Activated CD4-positive, alpha-beta T cell treated with anti-CD3 and anti-CD28 coated beads for 1 hour (primary cell): ENCODE data around the gene KISS1.
"Not testable (repeated sequence)": the region's sequence is repeated elsewhere in the genome, so short reads cannot be mapped to it uniquely, and the experiment has no call there.

Source experiments
- DNase-seq: peaks from one replicate; pipeline ENCODE4 v3.0.0-alpha.2; 2020

Gene KISS1, protein sequence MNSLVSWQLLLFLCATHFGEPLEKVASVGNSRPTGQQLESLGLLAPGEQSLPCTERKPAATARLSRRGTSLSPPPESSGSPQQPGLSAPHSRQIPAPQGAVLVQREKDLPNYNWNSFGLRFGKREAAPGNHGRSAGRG

DNA sequence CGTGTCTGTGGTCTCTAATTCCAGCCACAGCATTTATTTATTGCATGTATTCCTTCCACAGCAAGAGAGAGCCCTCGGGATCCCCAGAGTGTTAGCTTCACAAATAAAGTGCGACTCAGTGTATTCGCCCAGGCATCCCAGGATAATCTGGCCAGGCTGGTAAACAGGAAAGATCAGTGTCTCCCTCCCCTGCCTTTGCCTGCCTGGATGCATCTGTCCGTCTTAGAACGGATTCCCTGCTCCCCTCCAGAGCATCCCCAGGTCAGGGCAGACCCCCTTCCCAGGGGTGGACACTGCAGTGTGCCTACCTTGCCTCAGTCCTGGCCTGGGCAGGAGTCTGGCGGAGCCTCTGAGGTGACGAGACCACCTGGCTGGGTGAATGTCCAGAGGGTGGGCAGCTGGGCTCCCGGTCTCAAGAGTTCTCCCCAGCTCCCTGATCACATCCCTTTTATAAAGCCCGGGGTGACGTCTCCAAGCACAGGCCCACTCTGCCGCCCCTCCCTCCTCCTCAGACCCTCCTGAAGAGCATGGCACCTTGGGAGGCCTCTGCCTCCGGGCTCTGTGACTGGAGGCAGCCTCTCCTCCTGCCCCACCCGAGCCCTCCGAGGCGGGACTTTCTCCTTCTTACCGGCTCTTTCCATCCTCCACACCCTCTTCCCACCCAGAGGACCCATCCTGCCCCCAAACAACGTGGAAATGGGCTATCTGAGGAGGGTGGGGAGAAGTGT is at the start of gene KISS1:
Gene KISS1 (minus strand): TSS at position 424 of the 728 bp plus-strand sequence. CDS start 3,615 bp downstream, outside the sequence.
- DNase-seq = no peak

DNA sequence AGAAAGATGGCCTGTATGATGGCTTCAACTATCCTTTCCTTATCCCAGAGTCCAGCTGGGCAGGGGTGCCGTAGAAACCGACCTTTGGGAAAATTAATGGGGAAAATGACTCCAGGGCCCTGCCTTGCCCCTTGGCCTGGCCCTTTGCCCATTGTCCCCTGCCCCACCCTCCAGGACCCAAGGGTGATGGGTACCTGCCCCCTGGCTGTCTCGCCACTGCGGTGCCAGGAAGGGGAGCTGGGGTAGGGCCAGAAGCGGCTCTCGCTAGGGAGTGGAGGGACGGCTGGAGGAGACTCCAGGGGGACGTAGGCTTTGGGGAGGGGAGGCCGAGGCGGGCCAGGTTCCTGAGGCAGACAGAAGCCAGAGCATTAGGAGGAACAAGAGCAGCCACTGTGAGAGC is 46.6 kb upstream of the KISS1 start:
- DNase-seq = no peak

DNA sequence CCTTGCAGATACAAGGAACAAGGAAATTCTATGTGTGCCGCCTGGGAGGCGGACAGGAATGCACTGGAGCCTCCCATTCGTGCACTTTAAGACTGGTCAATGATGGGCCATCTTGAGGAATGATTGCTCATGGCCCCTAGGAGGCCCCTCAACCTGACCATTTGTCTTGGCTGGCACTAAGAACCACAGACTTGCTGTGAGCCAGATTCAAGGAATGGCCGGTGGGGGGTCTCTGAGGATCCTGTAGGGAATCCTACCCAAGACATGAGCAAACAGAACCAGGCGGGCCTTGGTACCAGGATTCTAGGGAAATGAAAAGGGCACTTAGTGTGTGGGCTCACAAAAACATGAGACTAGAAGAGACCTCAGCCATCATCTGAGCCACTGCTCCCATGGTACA is 45.6 kb upstream of the KISS1 start:
- no peak for DNase-seq

DNA sequence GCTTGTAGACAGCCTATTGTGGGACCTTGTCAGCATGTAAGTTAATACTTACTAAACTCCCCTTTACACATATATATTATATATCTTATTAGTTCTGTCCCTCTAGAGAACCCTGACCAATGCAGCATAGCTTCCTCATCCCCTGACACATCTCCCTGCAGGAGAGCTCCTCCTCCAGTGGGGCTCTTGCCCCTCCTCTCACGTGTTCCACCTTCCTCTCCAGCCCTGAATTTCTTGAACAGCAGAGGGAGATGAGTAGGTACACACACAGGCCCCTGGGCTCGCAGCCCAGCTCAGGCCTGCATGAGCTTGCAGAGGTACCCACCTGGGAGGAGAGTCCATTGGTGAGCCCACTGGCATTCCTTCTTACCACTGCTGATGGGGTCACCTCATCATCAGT is 44.8 kb upstream of the KISS1 start:
- DNase-seq = no peak

DNA sequence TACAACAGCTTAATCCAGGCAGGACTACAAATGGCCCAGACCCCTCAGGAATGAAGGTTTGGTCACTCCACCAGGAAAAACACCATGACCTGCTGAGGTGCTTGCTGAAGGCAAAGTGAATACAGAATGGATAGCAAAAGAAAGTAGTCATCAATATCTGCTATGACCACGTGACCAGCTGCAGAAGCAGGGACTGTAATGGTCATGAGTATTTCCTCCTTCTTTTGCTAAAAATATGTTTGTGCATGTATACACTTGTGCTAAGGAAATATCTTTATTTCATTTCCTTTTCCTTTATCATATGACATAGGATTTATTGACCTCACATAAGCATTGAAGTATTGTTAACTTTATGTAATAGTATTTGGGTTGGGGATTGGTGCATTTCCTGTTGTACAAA is 43.9 kb upstream of the KISS1 start:
- DNase-seq = no peak

DNA sequence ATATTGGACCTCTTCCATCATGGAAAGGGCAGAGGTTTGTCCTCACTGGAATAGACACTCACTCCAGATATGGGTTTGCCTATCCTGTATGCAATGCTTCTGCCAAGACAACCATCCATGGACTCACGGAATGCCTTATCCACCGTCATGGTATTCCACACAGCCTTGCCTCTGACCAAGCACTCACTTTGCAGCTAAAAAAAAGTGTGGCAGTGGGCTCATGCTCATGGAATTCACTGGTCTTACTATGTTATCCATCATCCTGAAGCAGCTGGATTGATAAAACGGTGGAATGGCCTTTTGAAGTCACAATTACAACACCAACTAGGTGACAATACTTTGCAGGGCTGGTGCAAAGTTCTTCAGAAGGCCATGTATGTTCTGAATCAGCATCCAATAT is 43.1 kb upstream of the KISS1 start:
- not testable (repeated sequence) for DNase-seq

DNA sequence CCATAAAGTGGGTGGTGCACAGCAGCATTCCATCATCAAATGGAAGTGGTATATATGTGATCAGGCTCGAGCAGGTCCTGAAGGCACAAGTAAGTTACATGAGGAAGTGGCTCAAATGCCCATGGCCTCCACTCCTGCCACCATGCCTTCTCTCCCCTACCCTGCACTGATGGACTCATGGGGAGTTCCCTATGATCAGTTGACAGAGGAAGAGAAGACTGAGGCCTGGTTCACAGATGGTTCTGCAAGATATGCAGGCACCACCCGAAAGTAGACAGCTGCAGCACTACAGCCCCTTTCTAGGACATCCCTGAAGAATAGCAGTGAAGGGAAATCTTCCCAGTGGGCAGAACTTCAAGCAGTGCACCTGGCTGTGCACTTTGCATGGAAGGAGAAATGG is 42.2 kb upstream of the KISS1 start:
- DNase-seq = not testable (repeated sequence)

DNA sequence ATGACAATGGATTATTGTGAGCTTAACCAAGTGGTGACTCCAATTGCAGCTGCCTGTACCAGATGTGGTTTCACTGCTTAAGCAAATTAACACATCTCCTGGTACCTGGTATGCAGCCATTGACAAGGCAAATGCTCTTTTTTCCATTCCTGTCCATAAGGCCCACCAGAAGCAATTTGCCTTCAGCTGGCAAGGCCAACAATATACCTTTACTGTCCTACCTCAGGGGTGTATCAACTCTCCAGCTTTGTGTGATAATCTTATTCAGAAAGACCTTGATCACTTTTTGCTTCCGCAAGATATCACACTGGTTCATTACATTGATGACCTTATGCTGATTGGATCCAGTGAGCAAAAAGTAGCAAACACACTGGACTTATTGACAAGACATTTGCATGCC is 41.2 kb upstream of the KISS1 start:
- DNase-seq = not testable (repeated sequence)

DNA sequence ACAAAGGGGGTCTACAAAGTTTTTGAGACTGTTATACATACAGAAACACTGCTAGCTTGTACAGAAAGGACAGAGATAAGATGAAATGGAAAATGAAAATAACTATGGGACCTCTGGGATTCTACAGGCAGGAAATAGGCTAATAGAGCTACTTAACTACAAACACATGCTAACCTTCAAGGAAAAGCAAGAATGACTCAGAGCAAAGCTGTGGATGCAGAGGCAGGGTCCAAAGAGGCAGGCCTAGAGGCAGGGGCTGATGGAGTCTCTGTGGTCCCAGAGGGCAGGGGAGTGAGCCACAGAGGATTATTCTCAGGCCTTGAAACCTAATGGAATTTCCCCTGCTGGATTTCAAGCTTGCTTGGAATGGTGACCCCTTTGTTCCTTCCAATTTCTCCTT is 36.2 kb upstream of the KISS1 start:
- no peak for DNase-seq

DNA sequence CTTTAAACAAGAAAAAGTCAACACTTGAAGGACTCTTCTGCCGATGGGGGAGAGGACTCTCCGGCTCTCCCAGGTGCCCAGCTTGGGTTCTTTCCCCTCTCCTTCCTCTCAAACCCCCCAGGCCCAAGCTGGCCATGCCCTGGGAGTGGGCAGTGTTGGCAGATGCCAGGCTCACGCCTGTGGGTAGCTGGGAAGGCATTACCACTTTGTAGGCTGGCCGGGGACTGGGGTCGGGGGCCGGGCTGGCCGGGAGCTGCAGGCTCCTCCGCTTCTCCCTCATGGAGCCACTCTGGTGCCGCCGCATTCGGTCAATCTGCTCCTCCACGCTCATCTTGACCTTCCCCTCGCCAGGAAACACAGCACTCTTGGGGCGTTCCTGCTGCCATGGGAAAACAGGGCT is 33.9 kb upstream of the KISS1 start:
- no peak for DNase-seq

DNA sequence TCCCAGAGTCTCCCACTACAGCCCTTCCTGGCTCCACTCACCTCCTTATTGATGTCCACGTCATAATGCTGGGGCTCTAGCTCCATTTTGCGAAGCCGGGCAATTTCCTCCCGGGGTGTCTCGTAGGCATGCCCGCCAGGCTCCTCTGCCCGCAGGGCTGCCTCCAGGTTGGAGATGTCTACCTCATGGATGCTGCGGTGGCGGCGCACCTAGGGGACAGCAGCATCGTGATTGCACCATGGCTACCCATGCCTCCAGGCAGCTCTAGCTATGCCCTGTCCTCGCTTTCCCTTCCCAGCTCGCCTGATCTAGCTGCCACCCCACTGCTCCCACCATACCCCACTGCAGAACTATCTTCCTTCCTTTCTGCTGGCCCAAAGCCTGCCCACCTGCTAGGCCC is 32.6 kb upstream of the KISS1 start:
- no peak for DNase-seq

DNA sequence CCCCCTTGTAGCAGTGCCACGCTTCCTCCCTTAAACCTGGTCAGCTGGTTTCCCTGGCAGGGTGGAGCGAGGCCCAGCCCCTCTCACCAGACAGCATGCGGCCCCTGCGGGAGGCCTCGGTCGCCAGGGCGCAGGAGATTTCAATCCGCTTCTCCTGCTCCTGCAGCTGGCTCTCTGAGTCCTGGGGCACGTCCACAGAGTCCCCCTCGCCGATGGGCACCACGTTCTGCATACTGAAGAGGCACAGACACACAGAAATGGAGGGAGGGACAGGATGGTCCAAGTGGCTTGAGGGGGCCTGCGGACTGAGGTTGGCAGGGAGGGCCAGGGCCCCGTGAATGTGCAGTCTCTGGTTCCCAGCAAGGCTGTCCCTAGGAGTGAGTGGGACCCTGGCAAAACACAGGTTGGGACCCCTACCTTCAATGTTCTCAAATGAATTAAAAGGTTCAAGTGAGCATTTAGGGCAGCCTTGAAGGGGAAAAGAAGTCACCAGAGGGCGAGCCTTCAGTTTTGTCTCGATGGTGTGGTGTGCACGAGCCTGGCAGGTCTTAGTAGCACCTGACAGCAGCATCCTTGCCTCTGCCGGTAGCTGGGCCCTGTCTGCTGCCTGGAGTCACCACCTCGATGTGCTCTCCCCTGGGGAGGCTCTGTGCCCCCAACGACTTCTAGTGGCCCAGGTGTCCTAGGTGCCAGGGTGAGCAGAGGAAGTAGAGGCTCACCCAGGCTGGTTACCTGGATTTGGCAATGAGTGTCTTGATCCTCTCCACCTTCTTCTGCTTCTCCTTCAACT is 31.9 kb upstream of the KISS1 start:
- DNase-seq = no peak

DNA sequence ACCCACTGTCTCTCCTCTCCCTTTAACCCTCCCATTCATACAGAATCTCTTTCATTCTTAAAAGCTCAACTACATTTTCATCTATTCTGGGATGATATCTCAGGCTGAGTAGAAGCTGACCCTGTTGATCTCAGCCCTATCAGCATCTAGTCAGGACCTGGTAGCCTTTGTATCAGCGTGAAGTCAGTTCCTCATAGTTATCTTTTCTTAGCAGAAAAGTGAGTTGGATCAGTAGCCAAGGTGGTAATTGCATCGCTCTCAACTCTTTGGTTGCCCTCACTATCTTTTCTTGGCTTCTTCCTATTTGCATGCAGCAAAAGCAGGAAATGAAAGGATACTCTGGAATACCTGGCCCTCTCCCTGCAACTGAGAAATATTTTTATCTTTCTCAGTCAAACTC is 31.1 kb upstream of the KISS1 start:
- DNase-seq = no peak

DNA sequence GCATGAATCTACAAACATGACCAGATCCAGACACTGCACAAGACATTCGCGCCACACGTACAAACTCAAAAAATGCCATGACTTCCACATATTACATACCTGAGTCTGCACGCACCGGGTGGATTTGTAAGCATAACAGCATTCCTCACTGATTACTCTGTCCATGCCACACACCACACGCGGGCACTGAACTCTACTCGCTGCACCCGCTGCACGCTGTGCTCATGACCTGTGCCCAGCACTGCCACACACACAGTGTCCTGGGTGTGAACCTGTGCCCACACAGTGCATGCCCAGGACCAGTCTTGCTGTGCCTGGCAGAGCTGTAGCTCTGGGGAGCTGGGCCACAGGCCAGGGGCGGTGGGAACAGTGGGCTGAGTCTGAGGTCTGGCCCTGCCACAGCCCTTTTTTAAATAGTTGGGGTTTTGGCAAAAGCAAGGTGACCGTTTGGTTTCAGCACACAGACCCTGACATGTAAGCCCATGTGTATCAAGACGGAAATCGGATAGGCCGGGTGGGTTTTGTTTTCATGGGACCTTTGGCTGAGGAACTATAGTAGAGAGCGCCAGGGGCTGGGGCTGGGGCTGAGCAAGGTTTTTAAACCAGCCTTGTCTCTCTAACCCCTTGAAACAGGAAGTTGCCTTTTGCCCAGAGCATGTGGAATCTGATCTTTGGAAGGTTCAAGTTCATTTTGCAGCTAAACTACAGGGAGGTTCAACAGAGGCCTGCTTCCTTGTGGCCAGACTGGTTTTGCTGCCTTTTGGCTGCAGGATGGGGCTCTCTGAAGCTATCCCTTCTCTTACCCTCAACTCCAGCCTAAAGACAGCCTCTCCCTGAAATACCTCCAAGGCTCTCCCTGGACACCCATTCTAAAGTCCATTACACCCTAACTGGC is 29.8 kb upstream of the KISS1 start:
- DNase-seq = no peak

DNA sequence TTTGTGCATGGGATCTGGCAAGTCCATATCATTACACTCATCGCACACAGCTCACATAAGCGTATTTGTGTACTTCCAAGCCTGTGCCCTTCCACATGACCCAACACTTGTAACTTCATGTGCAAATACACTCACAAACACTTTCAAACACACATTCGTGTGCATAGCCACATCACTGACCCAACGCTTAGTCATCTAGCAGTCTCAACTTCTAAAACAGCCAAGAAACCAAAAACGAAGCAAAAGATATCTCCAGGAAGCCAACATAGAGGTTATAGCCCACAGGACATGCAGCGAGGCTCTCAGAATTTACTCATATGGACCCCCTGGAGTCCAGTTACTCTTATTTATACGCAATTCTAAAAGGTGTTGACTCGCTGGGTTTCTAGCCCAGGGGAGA is 28.4 kb upstream of the KISS1 start:
- no peak for DNase-seq

DNA sequence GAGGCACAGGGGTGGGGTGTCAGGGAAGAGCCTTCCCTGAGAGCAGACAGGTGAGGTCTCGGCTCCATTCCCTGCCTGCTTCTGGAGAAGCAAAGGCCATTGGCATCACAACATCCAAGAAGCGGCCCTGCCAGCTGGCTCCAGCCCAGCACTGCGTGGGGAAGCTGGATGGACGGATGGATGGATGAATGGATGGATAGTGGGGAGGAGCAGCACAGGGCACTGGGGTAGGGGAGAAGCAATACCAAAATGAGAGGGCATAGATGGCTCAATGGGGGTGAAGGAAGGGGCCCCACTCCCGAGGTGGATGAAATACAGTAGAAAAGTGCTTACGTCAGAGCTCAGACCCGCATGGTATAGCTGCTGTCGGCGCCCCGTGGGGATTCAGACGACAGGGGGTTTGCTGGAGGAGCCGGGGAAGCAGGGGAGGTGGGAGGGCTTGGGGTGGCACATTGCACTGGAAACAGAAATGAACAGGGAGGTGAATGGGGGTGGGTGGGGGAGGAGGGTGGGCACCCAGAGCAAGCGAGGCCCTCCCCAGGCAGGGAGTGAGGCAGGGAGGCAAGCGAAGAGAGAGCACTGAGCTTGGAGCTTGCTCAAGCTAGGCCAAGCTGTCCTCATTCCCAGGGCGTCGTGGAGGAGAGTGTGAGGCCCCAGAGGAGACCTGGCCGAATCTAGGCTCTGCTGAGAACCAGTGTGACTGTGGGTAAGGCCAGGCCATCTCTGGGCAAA is 27.0 kb upstream of the KISS1 start:
- DNase-seq = no peak

DNA sequence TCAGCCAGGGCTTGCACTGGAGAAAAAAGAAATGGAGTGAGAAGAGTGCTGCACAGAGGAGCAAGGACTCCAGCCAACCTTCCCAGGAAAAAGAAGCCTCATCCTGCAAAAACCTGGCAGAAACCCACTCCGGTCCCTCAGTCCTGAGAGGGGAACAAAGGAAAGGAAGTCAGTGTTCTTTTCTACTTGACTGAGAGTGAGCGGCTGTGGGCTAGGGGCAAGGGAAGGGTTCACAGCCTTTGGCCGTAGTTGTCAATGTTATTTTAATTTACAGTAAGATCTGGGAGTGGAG is 26.4 kb upstream of the KISS1 start:
- DNase-seq = no peak

DNA sequence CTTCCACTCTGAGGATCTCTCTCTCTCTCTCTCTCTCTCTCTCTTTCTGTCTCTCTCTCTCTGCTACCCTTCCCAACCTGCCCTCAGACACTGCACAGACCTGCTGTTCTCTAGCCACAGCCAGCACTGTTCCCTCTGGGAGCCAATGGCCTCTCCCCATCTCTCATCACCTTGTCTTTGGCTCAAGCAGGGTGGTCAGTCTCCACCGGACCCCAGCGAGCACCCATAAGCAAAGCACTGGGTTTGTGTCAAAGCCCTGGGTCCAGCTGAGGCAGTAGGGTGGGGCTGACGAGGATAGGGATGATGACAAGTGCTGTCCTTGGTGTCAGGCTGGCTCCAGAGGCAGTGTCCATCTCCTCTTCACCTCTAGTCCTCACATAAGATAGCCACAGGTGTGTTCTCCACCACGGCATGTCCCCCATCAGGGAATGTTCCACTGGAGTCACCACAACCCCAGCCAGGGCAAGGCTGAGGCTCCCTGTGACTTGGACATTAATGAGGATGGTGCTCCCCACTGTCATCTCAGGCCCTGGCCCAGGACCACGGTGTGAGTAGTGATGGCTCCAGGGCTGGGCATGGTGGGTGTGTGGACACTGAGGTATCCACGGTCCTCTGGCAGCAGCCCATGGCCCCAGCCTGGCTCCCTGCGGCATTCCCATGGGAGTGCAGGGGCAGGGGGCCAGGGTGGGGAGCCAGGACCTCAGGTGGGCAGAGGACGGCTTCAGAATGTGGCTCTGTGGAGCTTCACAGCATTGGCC is 25.9 kb upstream of the KISS1 start:
- no peak for DNase-seq

DNA sequence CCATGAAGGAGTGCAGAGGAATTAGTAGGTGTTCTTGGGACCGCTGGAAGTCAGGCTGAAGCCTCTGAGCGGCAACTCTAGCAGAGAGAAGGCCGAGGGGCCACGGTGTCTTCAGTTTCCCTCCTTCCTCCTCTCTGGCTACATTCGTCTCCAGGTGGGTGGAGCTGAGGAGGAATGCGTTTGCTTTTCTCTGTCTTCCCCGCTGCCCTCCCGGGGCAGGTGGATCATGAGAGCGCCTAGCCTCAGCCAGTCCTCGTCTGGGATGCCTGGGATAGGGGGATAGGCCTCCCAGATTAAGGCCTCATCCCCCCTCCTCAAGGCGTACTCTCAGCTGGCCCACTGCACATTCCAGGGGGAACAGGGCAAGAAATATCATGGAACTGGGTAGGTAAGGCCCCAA is 25.0 kb upstream of the KISS1 start:
- no peak for DNase-seq

DNA sequence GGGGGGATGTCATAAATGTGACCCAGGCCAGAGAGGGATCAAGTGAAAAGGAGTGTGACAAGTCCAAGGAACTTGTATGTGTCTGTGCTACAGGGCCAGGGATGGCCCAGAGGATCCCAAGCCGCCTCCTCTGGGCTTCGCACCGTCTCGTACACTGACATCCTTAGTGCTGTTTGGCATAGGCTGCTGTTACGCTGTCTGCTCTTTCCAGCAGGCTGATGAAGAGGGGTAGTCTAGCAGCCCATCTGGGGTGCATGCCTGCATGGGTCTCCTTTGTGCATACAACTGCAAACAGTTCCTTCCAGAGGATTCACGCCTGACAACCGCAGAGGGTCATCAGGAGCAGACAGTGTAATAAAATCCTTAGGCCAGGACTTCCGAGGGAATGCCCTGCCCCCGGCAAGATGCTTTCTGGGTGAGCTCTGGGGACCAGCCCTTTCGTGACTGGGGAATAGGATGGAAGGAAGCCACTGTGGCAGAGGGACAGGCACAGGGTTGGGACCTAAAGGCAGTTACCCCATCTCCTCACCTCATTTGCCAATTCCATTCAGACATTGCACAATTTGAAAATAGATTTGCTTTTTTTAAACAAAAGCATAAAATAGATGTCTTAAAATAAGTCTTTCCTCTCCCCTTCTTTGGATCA is 23.8 kb upstream of the KISS1 start:
- DNase-seq = no peak

DNA sequence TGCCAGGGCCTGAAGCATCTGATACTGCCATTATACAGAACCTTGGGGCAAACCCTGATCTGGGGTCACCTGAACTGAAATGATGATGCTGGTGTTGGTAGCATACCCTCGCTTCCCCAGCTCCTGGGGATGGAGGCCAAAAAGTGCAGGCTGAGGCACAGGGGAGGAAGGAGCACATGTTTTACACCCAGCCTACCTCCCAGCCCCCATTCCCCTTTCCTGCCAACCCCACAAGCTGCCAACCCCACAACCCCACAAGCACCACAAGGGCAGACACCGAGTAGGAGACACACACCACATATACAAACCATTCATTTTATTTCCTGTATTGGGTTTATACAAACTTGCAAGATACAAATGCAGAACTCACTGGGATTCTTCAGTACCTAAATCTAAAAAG is 22.3 kb upstream of the KISS1 start:
- DNase-seq = no peak

DNA sequence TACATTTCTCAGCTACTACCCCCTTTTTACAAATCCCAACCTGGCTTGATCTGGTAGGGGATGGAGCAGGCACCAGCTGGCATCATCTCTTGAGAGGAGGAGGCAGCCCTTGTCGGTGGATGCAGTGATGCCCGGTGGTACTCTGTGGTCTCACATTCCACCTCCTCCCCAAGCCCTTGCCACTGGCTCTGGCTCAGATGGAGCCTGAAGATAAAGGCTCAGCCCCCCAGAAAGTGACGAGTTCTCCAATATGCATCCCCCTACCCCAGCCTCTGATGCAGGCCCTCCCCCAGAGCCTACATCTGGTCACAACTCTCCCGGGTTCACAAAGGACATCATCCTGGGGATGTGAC is 21.3 kb upstream of the KISS1 start:
- DNase-seq = no peak
